Mesothelial cell of epicardium (in vitro differentiated cells): ENCODE results near the gene ATP9A. TPM values are rescaled to one million over a fixed set of nuclear protein-coding genes. Genes with fewer than 3 reads are reported as not detected.

Source experiments
- DNase-seq, 2 experiments: peaks; one replicate each; pipeline ENCODE4 v3.0.0; 2021; ENCODE audit warnings: low spot score in 2 of 2; ENCODE audit not compliant: unreplicated experiment in 2 of 2
- H3K27ac Mint-ChIP-seq: 2 replicates; pipeline ENCODE4 v1.8.0; 2021; ENCODE audit warnings: mixed read lengths
- H3K27me3 Mint-ChIP-seq: 2 replicates; pipeline ENCODE4 v1.8.0; 2021; ENCODE audit warnings: low read depth, mixed read lengths
- H3K36me3 Mint-ChIP-seq: 2 replicates; pipeline ENCODE4 v1.8.0; 2021; ENCODE audit warnings: mixed read lengths
- H3K4me1 Mint-ChIP-seq: 2 replicates; pipeline ENCODE4 v1.8.0; 2021; ENCODE audit warnings: mixed read lengths
- H3K4me3 Mint-ChIP-seq: 2 replicates; pipeline ENCODE4 v1.8.0; 2021; ENCODE audit warnings: mild to moderate bottlenecking, moderate library complexity, mixed read lengths
- H3K9me3 Mint-ChIP-seq: 2 replicates; pipeline ENCODE4 v1.8.0; 2021; ENCODE audit warnings: mixed read lengths
- CTCF ChIP-seq: fragments of 200-600 bp; sonication (generic); IDR thresholded peaks from one replicate; pipeline ENCODE4 v1.5.0; 2021; ENCODE audit warnings: antibody characterized with exemption; ENCODE audit not compliant: unreplicated experiment
- total RNA-seq: library from RNA; stranded (reverse); gene quantifications from 3 replicates; pipeline ENCODE4 v1.2.1, GENCODE V29; 2021

ATP9A gene
- total RNA-seq, 1 donor from 2014 or later: 80.0 TPM

DNA sequence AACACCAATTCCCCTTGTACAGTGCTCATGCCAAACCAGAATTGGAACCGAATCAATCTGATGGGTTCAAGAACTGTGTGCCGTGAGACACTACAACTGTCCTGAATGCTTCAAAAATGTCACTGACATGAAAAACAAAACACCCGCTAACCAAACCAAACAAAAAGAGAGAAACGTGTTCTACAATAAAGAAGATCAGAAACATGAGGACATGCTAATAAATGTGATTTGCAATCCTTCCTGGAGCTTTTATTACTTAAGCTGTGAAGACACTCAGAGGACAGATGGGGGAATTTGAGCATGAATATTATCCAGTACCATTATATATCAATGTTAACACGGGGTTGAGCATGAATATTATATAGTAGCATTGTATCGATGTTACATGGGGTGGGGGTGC is 153.5 kb downstream of the ATP9A start:
- no peaks in the 10 kb centered on the region for H3K4me1 Mint-ChIP-seq
- no peaks in the 10 kb centered on the region for H3K9me3 Mint-ChIP-seq
- no peak overlapping the region for H3K4me3 Mint-ChIP-seq
- TF ChIP-seq CTCF: no peak
- peaks cover 44% of the 10 kb centered on the region for H3K36me3 Mint-ChIP-seq
- H3K27ac Mint-ChIP-seq: no peak overlapping the region
- no peak for DNase-seq
- no peaks in the 10 kb centered on the region for H3K27me3 Mint-ChIP-seq

DNA sequence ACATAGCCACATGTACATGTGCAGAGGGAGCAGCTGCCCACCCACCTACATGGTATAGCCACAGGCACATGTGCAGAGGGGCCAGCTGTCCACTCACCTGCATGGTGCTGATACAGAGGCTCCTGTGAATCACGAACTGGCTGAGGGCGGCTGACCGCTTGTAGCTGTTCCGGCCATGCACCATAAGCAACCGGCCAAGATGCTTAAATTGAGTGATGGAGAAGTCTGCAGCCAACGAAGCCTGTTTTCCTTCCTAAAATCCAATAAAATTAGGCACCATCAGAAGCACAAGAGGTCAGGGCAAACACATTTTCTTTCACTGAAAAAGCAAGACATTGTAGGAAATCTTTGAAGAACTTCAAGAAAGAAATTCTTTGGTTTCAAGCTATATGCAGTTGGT is 154.6 kb downstream of the ATP9A start:
- no peaks in the 10 kb centered on the region for H3K4me1 Mint-ChIP-seq
- no peak for TF ChIP-seq CTCF
- peaks cover 47% of the 10 kb centered on the region for H3K36me3 Mint-ChIP-seq
- no peak for DNase-seq
- H3K9me3 Mint-ChIP-seq: no peaks in the 10 kb centered on the region
- H3K4me3 Mint-ChIP-seq: no peak overlapping the region
- no peaks in the 10 kb centered on the region for H3K27me3 Mint-ChIP-seq
- no peak overlapping the region for H3K27ac Mint-ChIP-seq

DNA sequence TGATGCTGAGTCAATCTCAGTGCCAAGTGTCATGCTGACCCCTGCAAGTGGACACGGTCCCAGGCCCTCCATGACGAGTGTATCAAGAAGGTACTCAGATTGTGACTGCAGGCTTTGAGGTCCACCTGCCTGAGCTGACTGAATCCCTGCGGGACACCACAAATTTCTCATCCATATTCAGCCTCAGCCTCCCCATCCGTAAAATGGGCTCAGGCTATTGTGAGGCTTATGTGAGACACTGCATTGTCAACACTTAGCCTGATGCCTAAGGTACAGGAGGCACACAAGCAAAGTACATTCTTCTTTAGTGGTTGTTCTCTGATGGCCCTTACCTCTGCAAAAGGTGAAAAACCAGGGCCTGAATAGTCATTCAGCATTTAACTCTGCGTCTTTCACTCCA is 155.3 kb downstream of the ATP9A start:
- H3K9me3 Mint-ChIP-seq: no peaks in the 10 kb centered on the region
- H3K4me3 Mint-ChIP-seq: no peak overlapping the region
- H3K36me3 Mint-ChIP-seq: peaks cover 48% of the 10 kb centered on the region
- no peaks in the 10 kb centered on the region for H3K27me3 Mint-ChIP-seq
- H3K27ac Mint-ChIP-seq: no peak overlapping the region
- no peak for DNase-seq
- H3K4me1 Mint-ChIP-seq: no peaks in the 10 kb centered on the region
- no peak for TF ChIP-seq CTCF

GRCh38 chr20:51611625-51611890 is 156.6 kb downstream of the ATP9A start:
- no peak overlapping the region for H3K4me3 Mint-ChIP-seq
- no peaks in the 10 kb centered on the region for H3K4me1 Mint-ChIP-seq
- no peak for DNase-seq
- H3K27me3 Mint-ChIP-seq: no peaks in the 10 kb centered on the region
- peaks cover 45% of the 10 kb centered on the region for H3K36me3 Mint-ChIP-seq
- H3K27ac Mint-ChIP-seq: no peak overlapping the region
- H3K9me3 Mint-ChIP-seq: no peaks in the 10 kb centered on the region
- TF ChIP-seq CTCF: no peak

DNA sequence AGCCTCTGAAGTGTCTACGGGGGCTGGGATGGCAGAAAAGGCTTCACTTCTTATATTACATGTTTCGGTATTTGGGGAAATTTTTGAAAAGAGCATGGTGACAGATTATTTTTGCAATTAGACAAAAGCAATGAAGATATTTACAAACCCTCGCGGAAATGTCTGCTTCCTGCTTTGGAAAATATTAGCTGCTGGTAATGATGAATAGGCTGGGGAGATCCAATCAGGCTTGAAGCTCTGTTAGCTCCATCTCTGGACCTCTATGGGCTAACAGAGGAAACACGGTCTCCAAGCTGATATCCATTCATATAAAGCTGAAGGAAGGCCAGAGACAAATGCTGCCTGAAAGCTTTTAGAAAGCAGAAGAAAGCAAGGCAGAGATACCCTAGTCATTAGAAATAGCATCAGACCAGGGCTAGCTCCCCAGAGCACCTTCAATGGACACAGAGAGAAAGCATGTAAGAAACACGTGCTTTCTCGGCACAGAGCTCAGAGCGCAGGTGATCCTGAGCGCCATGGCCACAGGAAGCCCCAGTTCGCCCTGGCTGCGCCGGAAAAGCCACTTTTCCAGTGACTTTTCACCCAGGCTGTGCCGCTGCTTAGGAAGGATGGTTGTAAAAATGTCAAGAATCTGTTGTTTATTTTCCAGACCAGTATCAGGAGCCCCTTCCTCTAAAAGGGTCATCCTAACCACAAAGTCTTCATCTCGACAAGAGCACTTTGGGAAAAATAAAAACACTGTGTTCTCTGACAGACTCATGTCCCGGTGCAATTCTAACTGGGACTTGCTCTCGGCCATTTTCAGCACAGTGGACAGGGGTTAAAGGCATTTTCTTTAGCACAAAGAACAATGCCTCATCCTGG is 157.2 kb downstream of the ATP9A start:
- peaks cover 43% of the 10 kb centered on the region for H3K36me3 Mint-ChIP-seq
- H3K4me1 Mint-ChIP-seq: no peaks in the 10 kb centered on the region
- H3K4me3 Mint-ChIP-seq: no peak overlapping the region
- DNase-seq: no peak
- no peaks in the 10 kb centered on the region for H3K27me3 Mint-ChIP-seq
- no peak for TF ChIP-seq CTCF
- no peak overlapping the region for H3K27ac Mint-ChIP-seq
- no peaks in the 10 kb centered on the region for H3K9me3 Mint-ChIP-seq
